Chondrocyte (in vitro differentiated cells): ENCODE measurements around the gene NRP2. TPM values are rescaled to one million over a fixed set of nuclear protein-coding genes. Genes with fewer than 3 reads are reported as not detected.

Source experiments
- DNase-seq: peaks from one replicate; pipeline ENCODE4 v3.0.0; 2021; ENCODE audit warnings: mixed read lengths, low spot score
- H3K27ac Mint-ChIP-seq: one replicate; pipeline ENCODE4 v1.8.0; 2021; ENCODE audit warnings: mild to moderate bottlenecking, moderate library complexity, mixed read lengths; ENCODE audit not compliant: unreplicated experiment
- H3K27me3 Mint-ChIP-seq: 2 replicates; pipeline ENCODE4 v1.8.0; 2021; ENCODE audit warnings: low read depth, mixed read lengths
- H3K36me3 Mint-ChIP-seq: 2 replicates; pipeline ENCODE4 v1.8.0; 2021; ENCODE audit warnings: low read depth, mixed read lengths
- H3K4me1 Mint-ChIP-seq: 2 replicates; pipeline ENCODE4 v1.8.0; 2021; ENCODE audit warnings: low read depth, mild to moderate bottlenecking, mixed read lengths
- H3K4me3 Mint-ChIP-seq: one replicate; pipeline ENCODE4 v1.8.0; 2021; ENCODE audit warnings: mild to moderate bottlenecking, moderate library complexity, mixed read lengths; ENCODE audit not compliant: unreplicated experiment
- H3K9me3 Mint-ChIP-seq: 2 replicates; pipeline ENCODE4 v1.8.0; 2021; ENCODE audit warnings: low read depth, mixed read lengths
- CTCF ChIP-seq: fragments of 200-600 bp; sonication (generic); IDR thresholded peaks from 2 replicates; pipeline ENCODE4 v1.5.0; 2021; ENCODE audit warnings: antibody characterized with exemption, mild to moderate bottlenecking, moderate library complexity
- total RNA-seq: library from RNA; stranded (reverse); gene quantifications from 3 replicates; pipeline ENCODE4 v1.2.1, GENCODE V29; 2021

NRP2 gene
- total RNA-seq, 1 donor from 2014 or later = 34.5 TPM

- no peak overlapping the region for H3K4me3 Mint-ChIP-seq
- H3K4me1 Mint-ChIP-seq = peaks cover 55% of the 10 kb centered on the region
- peaks cover 2% of the 10 kb centered on the region for H3K36me3 Mint-ChIP-seq
- no peak overlapping the region for H3K27ac Mint-ChIP-seq
- H3K9me3 Mint-ChIP-seq = no peaks in the 10 kb centered on the region
- DNase-seq = no peak
- TF ChIP-seq CTCF = no peak
- H3K27me3 Mint-ChIP-seq = no peaks in the 10 kb centered on the region
Measured at GRCh38 chr2:205688417-205689200, 6.3 kb downstream of the NRP2 start.

- TF ChIP-seq CTCF = no peak
- DNase-seq = no peak
- H3K4me3 Mint-ChIP-seq = no peak overlapping the region
- no peaks in the 10 kb centered on the region for H3K27me3 Mint-ChIP-seq
- H3K9me3 Mint-ChIP-seq = no peaks in the 10 kb centered on the region
- no peak overlapping the region for H3K27ac Mint-ChIP-seq
- peaks cover 2% of the 10 kb centered on the region for H3K36me3 Mint-ChIP-seq
- peaks cover 48% of the 10 kb centered on the region for H3K4me1 Mint-ChIP-seq
Measured at GRCh38 chr2:205689820-205690219, 7.5 kb downstream of the NRP2 start.

GRCh38 chr2:205692104-205692503 is 9.8 kb downstream of the NRP2 start:
- H3K27me3 Mint-ChIP-seq = no peaks in the 10 kb centered on the region
- peaks cover 2% of the 10 kb centered on the region for H3K36me3 Mint-ChIP-seq
- H3K4me1 Mint-ChIP-seq = peaks cover 55% of the 10 kb centered on the region
- no peak overlapping the region for H3K4me3 Mint-ChIP-seq
- no peak for TF ChIP-seq CTCF
- H3K27ac Mint-ChIP-seq = peak overlapping the region; percentile 53
- no peaks in the 10 kb centered on the region for H3K9me3 Mint-ChIP-seq
- DNase-seq = no peak

- no peaks in the 10 kb centered on the region for H3K27me3 Mint-ChIP-seq
- H3K4me1 Mint-ChIP-seq = peaks cover 60% of the 10 kb centered on the region
- no peaks in the 10 kb centered on the region for H3K9me3 Mint-ChIP-seq
- peaks cover 7% of the 10 kb centered on the region for H3K36me3 Mint-ChIP-seq
- no peak overlapping the region for H3K27ac Mint-ChIP-seq
- no peak for DNase-seq
- no peak overlapping the region for H3K4me3 Mint-ChIP-seq
- TF ChIP-seq CTCF = no peak
Measured at GRCh38 chr2:205694256-205694655, 12.0 kb downstream of the NRP2 start.

- Mint-ChIP-seq H3K27ac (peak overlapping the region; percentile 69), H3K27me3 (no peaks in the 10 kb centered on the region), H3K9me3 (no peaks in the 10 kb centered on the region), H3K36me3 (peaks cover 7% of the 10 kb centered on the region), H3K4me1 (peaks cover 69% of the 10 kb centered on the region), H3K4me3 (no peak overlapping the region)
- no peak for TF ChIP-seq CTCF
- no peak for DNase-seq
Measured at GRCh38 chr2:205695460-205695991, 13.2 kb downstream of the NRP2 start.
